ENCODE results near the gene AKT1. TPM values are rescaled to one million over a fixed set of nuclear protein-coding genes. Genes with fewer than 3 reads are reported as not detected.

Gene AKT1
- total and polyA plus RNA-seq, 2 of the 4 experiments (the other 2 are of a cell fraction) = 193 to 221 TPM

DNA sequence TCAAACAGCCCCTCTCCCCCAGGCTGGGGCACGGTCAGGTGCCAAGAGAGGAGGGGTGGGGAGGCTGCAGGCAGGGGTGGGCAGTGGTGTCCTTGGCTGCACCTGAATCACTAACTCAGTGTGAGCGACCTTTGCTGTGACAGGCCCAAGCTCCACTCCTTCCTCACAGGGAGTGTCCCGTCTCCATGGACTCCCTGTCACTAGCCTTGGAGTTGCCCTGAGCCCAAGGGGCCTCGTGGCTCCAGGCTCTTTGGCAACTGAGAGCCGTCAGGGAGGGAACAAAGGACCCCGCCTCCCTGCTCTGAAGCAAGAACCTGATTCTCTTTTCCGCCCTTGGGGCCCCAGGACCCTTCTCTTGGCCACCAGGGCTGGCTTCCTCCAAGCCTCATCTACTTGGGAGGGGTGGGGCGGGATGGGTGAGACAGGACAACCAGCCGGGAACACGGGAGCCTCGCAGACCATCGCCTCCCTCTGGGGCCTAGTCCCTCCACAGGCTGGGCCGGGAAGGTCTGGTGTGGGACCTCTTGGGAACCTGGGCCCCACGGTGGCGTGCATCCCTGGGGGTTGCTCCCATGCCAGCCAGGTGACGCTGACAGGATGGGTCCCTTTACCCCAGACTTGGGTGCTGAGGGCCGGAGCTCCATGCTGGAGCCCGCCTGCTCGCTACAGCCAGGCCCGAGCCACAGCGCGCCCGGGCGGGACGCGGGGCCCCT, 72.5 kb downstream of the AKT1 start:
- no peaks in the 10 kb centered on the region; the same call in 1 of the 2 replicates for H3K27me3 ChIP-seq (ENCODE audit: control insufficient read depth, insufficient read depth, low read length)
- H3K9me3 ChIP-seq (ENCODE audit: control insufficient read depth, insufficient read depth, low read length) = no peaks in the 10 kb centered on the region
- peaks cover 12 to 21% of the 10 kb centered on the region in 2 experiments; a peak in 2 of 4 replicates for H3K79me1 ChIP-seq (ENCODE audit: low read depth in 1 of 2, low read length in 2 of 2)
- H3K36me3 ChIP-seq (ENCODE audit: control insufficient read depth, insufficient read depth, low read length) = peaks cover 21% of the 10 kb centered on the region
- H3K14ac ChIP-seq (replicated peaks; ENCODE audit: low read depth, low read length) = no peak overlapping the region
- H2BK120ac ChIP-seq (ENCODE audit: low read depth, low read length) = no peak overlapping the region
- no peak overlapping the region for H4K8ac ChIP-seq (ENCODE audit: low read depth in 2 of 2, low read length in 2 of 2)
- intact Hi-C loops (cut with micrococcal nuclease) = loop anchor here (5.0 kb wide), 1 partner anchor 71 kb away; no protein-coding TSS in a partner anchor
- H2BK5ac ChIP-seq (ENCODE audit: low read depth, low read length, poor library complexity, severe bottlenecking) = no peak overlapping the region
- WGBS, 2 experiments (ENCODE audit: extremely low coverage in 2 of 2, insufficient read length in 1 of 2) = 45% methylated on average over 13 of the region's 26 CpGs; no CpG with 5 or more reads in 1 of the 2 experiments
- no peak overlapping the region for H3K4me2 ChIP-seq (ENCODE audit: low read depth, low read length)
- H2BK15ac ChIP-seq (ENCODE audit: low read depth, low read length) = no peak overlapping the region
- H3K9ac ChIP-seq (ENCODE audit: low read depth, low read length) = no peak overlapping the region
- no peak for ATAC-seq (ENCODE audit: low read depth)
- H4K20me1 ChIP-seq (ENCODE audit: insufficient read depth, low read length) = peaks cover 25% of the 10 kb centered on the region
- no TSS peak for BruUV-seq (replicated peaks)
- TF ChIP-seq MAFK (IDR thresholded peaks at IDR 0.05; ENCODE audit: low read depth, low read length) (no peak), RAD21 (IDR thresholded peaks at IDR 0.05; ENCODE audit: low read length) (no peak), RFX5 (IDR thresholded peaks at IDR 0.05; ENCODE audit: low read depth, low read length) (no peak), SMC3 (IDR thresholded peaks at IDR 0.05; ENCODE audit: low read depth, low read length) (no peak), BHLHE40 (IDR thresholded peaks at IDR 0.05; ENCODE audit: low read depth, low read length) (no peak), NFE2L2 (IDR thresholded peaks at IDR 0.05; ENCODE audit: low read depth, low read length) (no peak)
- TF ChIP-seq, protein P1, sequence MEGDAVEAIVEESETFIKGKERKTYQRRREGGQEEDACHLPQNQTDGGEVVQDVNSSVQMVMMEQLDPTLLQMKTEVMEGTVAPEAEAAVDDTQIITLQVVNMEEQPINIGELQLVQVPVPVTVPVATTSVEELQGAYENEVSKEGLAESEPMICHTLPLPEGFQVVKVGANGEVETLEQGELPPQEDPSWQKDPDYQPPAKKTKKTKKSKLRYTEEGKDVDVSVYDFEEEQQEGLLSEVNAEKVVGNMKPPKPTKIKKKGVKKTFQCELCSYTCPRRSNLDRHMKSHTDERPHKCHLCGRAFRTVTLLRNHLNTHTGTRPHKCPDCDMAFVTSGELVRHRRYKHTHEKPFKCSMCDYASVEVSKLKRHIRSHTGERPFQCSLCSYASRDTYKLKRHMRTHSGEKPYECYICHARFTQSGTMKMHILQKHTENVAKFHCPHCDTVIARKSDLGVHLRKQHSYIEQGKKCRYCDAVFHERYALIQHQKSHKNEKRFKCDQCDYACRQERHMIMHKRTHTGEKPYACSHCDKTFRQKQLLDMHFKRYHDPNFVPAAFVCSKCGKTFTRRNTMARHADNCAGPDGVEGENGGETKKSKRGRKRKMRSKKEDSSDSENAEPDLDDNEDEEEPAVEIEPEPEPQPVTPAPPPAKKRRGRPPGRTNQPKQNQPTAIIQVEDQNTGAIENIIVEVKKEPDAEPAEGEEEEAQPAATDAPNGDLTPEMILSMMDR (conservative IDR thresholded peaks at IDR 0.05; ENCODE audit: low read depth, low read length) = no peak
- TF ChIP-seq, protein P2, sequence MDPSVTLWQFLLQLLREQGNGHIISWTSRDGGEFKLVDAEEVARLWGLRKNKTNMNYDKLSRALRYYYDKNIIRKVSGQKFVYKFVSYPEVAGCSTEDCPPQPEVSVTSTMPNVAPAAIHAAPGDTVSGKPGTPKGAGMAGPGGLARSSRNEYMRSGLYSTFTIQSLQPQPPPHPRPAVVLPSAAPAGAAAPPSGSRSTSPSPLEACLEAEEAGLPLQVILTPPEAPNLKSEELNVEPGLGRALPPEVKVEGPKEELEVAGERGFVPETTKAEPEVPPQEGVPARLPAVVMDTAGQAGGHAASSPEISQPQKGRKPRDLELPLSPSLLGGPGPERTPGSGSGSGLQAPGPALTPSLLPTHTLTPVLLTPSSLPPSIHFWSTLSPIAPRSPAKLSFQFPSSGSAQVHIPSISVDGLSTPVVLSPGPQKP (IDR thresholded peaks at IDR 0.05; ENCODE audit: borderline replicate concordance, low read depth, low read length) = no peak
- H2AK9ac ChIP-seq (replicated peaks; ENCODE audit: low read depth, low read length, poor library complexity) = no peak overlapping the region
- H3K18ac ChIP-seq (ENCODE audit: low read depth, low read length) = no peak overlapping the region
- H3K23ac ChIP-seq (ENCODE audit: low read depth, low read length) = no peak overlapping the region
- no peak overlapping the region for H4K5ac ChIP-seq (ENCODE audit: low read depth, low read length)
- H2AK5ac ChIP-seq (ENCODE audit: low read depth, low read length) = peak overlapping the region; percentile 13; the same call in 1 of the 2 replicates
- H2AFZ ChIP-seq (replicated peaks; ENCODE audit: low read length, poor library complexity) = peak overlapping the region; percentile 91
- no peak overlapping the region for H4K91ac ChIP-seq (ENCODE audit: insufficient read depth, low read depth, low read length)
- no peak overlapping the region for H3K27ac ChIP-seq (ENCODE audit: insufficient read depth, low read length)
- no peak overlapping the region for H3K56ac ChIP-seq (ENCODE audit: extremely low read depth, insufficient read depth, low read length)
- dilution Hi-C loops (cut with HindIII; ENCODE audit: low sequenced_read_pairs, unreplicated experiment) = no loop called here
- H2BK20ac ChIP-seq (ENCODE audit: low read depth, low read length) = no peak overlapping the region
- in situ Hi-C loops (cut with MboI; ENCODE audit: low sequenced_read_pairs) = no loop called here
- no peak overlapping the region for H3K4me3 ChIP-seq (ENCODE audit: insufficient read depth, low read depth, low read length)
- H3K9me1 ChIP-seq (ENCODE audit: insufficient read depth, low read length) = no peaks in the 10 kb centered on the region
- no peak overlapping the region for H3K4ac ChIP-seq (ENCODE audit: low read depth, low read length)
- H3K4me1 ChIP-seq (ENCODE audit: control insufficient read depth, insufficient read depth, low read length) = peaks cover 23% of the 10 kb centered on the region
- POLR2A ChIA-PET (ENCODE audit: unreplicated experiment) = no interaction called here
- CTCF ChIA-PET = no interaction called here
- DNase-seq = no peak
